AML-193 (cell line): Measurements from ENCODE around the gene ANKS1A.
A peak's percentile ranks its signal among the peaks of the same experiment; 100 is the strongest.
"Not testable (repeated sequence)": the region's sequence is repeated elsewhere in the genome, so short reads cannot be mapped to it uniquely, and the experiment has no call there.

Experiments used
- DNase-seq, 2 experiments: peaks; one replicate each; lab custom pipeline; 2025; lab: John Stamatoyannopoulos, UW

The ANKS1A gene

DNA sequence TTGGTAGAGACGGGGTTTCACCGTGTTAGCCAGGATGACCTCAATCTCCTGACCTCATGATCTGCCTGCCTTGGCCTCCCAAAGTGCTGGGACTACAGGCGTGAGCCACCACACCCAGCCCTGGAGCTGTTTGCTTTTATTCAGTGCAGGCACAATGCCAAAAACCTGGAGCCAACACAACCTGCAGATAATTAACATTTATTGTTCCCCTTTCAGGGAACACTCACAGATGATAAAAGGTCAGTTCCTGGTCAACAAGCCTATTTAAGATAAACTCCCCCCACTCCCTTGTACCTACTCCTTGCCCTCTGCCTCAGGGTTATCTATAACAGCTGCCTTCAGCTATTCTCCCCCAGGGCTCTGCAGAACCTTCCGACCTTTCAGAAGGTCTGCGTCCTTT lies 218.7 kb downstream of the ANKS1A start:
- not testable (repeated sequence) for DNase-seq

DNA sequence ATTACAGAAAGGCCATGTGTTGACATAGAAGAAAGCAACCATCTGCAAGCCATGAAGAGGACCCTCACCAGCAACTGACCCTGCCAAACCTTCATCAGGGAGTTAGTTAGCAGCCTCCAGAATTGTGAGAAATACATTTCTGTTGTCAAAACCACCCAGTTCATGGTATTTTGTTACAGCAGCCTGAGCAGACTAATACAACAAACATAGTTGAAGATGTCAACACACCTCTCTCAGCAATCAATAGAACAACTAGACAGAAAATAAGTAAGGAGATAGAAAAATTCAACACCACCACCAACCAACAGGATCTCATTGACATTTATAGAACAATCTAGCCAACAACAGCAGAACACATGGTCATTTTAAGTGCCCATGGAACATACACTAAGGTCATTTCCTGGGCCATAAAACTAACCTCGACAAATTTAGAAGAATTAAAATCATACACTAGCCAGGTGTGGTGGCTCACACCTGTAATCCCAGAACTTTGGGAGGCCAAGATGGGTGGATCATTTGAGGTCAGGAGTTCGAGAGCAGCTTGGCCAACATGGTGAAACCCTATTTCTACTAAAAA lies 219.3 kb downstream of the ANKS1A start:
- no peak for DNase-seq

GRCh38 chr6:35120746-35121145 lies 231.7 kb downstream of the ANKS1A start:
- DNase-seq = no peak

- no peak for DNase-seq
Measured at GRCh38 chr6:35124356-35124755, 235.3 kb downstream of the ANKS1A start.

- DNase-seq = no peak
Measured at GRCh38 chr6:35128042-35128441, 239.0 kb downstream of the ANKS1A start.

DNA sequence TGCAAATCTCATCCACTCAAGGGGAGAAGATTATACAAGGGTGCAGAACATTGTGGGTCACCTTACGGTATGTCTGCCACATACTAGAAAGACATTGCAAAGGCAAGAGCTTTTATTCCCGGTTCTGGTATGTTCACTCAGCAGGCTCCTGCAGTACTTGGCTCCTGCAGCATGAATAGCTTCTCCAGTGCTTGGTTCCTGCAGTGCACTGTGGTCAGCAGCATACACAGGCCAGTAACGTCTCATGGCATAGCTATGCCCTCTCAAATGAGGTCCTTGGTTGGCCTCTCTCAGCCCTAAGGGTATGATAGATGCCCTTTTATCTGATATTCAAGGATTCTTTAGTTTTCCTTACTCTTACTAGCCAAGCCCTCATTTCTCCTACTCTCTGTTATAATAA lies 239.4 kb downstream of the ANKS1A start:
- DNase-seq = no peak

GRCh38 chr6:35136185-35136584 lies 247.1 kb downstream of the ANKS1A start:
- no peak for DNase-seq

DNA sequence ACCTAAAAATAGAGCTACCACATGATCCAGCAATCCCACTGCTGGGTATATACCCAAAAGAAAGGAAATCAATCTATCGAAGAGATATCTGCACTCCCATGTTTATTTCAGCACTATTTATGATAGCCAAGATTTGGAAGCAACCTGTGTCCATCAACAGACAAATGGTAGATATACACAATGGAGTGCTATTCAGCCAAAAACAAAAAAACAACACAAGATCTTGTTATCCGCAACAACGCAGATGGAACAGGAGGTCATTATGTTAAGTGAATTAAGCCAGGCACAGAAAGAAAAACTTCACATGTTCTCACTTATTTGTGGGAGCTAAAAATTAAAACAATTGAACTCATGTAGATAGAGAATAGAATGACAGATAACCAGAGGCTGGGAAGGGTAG lies 249.1 kb downstream of the ANKS1A start:
- DNase-seq = not testable (repeated sequence)

GRCh38 chr6:35139470-35139869 lies 250.4 kb downstream of the ANKS1A start:
- DNase-seq = no peak

DNA sequence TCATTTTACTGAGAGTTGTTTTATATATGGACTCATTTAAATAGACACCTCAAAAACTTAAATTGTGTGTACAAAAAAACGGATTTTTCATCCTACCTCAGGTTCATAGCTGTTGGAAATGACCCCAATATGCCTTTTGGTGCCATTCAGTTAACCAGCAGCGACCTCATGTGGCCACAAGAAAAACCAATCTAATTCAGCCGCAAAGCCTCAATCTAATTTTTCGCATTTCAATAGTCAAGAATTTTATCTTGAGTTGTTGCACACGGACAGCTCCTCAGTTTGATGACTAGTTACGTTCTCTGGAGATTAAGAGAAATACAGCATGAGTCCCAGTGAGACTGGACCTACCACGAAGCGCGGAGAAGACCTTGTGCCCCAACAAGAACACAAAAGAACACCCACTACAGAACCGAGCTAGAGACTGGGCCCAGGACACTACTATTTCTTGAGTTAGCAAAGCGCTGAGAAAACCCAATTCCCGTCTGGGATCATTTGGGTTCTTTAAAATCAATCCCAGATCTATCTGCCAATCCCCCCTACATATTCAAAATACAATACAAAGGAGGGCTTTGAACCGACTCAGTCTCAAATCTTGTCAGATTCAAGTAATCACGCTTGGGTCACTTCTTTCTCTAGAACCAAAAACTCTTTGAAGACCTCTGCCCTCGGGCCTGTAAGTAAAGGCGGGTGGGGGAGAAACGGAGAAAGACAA lies 251.0 kb downstream of the ANKS1A start:
- DNase-seq = peak; percentile 57 to 71

DNA sequence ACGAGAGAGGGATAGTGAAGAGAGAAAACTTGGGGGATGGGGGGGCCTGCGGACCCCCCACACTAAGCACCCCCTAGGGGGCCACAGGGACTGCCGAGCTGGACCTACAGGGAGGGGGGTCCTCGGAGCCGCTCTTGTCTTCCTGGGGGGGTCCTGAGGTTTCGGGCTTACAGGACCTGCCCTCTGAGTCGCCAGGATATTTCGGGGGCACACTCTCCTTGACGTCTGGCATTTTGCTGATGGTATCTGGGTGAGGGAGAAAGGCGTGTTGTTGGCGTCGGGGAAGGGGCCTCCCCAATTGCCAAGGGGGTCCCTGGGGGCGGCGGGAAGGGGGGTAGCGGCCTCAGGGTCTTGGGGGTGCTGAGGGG lies 251.6 kb downstream of the ANKS1A start:
- DNase-seq = no peak
